Activated CD4-positive, alpha-beta T cell treated with anti-CD3 and anti-CD28 coated beads for 24 hours (primary cell): ENCODE results near the gene QPCTL.
A peak's percentile ranks its signal among the peaks of the same experiment; 100 is the strongest.

Experiments used
- DNase-seq, 2 donors: peaks; one replicate each; pipeline ENCODE4 v3.0.0-alpha.2; 2020; ENCODE audit warnings: low read depth in 2 of 2

Gene QPCTL

DNA sequence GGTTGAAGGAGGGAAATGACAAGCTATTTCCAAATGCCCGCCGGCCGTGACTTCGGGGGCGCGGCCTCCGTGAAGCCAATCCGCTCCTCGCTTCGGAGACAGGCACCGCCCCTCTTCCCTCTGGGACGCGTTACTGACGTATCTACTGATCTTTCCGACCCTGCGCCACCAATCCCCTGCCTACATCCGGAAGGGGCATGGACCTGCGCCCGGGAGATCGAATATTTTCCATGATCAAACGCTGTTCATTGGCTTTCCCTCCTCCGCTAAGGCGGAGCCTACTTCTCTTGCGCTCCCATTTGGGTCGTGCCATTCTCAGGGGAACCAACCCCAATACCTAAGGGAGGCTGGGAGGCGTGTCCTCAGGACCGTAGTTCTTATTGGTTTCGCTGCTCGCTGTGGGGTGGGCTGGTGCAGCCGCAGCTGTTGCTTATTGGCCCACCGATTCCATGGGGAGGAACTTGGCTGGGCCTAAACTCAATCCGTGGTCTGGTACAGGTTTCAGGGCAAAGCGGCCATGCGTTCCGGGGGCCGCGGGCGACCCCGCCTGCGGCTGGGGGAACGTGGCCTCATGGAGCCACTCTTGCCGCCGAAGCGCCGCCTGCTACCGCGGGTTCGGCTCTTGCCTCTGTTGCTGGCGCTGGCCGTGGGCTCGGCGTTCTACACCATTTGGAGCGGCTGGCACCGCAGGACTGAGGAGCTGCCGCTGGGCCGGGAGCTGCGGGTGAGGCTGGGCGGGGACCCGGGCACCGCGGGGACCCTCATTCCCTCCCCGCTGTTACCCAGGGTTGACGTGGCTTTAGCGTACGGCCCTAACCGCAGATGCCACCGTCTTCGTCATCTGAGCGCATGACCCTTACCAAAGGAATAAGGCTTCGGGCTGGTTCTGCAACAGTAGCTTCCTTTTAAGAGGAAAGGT, at the start of gene QPCTL:
TSS of gene QPCTL (plus strand) at position 480 of the 919 bp plus-strand sequence. CDS start at position 518, 38 bp downstream.
- DNase-seq = peak; percentile 94 to 95

DNA sequence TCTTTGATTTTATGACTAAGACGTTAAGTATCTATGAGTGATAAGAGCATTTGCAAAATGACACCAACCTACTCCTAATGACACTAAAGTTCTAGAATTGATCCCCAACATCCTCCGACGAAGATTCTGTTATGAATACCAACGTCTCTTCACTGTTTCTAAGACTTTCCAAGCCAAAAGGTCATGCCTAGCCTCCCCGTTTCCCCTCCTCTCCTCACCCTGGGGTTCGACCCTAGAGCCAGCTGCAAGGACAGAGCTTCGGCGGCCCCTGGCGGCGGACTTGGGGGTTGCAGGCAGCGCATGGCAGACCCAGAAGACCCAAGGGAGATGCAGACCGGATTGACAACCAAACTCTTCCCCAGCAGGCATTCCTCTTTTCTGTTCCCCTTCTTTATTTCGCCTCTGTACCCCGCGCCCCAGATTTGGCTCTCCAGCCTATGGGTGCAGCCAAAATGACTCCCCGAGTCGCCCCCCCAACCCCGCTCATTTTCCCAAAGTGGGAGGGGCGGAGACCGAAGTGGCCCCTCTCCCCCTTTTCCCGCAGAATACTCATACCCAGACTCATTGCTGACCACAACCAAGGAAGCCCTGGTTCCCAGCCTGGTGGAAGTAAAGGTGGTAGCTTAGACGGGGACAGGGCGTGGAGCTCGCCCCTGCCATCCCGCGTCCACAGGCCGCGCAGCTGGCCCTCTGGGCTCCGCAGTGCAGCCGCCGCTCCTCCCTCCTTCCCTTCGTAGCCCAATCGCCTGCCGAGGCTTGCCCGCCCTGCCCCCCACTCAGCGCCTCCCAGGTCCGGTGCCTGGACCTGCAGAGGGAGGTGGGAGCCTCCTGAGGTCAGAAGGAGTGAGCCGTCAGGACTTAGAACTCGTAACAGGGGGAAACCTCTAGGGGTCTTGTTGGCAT, 49.2 kb upstream of the QPCTL start:
- DNase-seq = peak; percentile 95 to 96

DNA sequence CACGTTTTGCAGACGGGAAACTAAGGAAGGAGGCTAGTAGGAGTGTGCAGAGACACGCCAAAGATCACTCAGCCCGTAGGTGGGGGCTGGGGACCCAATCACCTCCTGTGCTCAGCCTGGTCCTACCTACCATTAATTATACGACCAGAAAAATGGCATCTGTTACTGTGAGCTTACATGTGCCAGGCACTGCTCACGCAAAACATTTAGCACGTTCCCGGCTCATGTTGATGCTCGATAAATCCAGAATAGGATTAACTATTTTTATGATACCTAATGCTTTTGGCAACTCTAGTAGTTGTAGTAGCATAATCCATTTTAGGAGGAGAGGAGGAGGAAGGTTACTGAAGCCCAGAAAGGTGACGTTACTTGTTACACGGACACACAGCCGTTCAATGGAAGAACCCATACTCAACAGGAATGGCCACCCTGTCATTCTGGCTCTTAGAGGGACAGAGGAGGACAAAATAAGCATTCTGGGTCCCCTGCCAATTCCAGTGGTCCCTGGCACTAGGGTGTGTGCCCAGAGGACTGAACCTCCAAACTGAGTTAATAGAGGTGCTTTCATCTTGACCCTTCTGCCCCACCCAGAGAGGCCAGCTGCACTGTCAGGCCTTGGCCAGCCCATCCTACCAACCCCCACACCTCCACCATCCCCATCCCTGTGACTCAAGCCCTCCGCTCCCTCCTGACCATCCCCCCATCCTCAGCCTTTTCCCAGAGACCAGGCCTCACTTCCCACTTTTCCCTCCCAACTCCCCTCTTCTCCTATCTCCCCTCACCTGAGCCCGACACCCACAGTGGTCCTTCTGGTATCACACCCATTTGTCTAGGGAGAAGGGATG, 48.3 kb upstream of the QPCTL start:
- DNase-seq = no peak

DNA sequence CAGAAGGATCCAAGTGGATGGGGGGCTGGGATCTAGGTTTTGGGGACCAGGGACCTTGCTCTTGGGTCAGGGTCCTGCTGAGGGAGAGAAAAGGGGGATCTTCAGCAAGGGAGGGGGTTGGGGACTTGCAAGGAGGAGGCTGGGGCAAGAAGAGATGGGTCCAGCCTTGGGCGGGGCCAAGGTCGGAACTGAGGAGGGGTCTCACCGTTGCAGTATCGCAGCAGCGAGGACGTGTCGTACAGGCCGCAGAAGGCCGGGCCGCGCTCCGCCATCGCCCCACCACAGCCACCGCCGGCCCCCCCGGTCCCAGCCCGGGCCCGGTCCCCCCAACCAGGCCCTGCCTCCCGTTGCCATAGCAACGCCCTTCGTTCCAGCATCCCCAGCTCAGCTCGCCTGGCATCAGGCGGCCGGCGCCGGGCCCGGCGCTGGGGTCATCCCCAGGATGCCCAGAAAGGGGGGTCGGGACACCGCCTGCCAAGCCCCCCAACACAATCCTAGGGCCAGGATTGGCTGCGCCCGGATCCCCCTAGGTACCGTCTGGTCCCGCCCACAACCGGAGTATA, 47.3 kb upstream of the QPCTL start:
- DNase-seq = no peak

DNA sequence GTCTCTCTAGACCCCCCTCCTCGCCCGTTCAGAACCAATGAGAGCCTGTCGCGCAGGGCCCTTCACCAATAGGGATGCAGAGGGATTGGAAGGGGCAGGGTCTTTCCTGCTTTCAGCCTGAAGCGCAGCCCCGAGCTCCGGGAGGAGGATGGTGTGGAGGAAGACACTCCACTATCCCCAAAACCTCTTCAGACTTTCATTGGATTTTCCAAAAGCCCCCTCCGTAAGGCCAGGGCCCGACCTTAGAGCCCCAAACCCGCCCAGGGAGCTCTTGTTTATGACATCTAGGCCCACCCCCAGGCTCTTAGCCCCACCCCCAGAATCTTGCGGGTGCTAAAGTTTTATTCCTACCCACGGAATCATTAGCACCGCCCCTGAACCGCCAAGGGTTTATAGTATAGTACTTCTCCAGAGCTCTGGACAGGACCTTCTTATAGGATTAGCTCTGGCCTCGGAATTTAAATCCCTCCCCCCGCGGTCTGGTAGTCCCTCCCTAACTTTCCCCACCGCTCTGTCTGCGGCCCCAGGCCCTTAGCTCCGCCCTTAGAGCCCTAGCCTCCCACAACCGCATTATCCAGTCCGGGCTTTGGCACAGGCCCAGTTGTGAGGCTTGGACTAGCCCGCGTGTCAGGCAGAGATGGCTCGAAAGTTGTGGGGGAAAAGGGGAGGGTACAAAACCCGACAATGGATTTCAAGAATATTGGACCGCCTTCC, 46.7 kb upstream of the QPCTL start:
- DNase-seq = peak in 1 of 2 donors; percentile 64

DNA sequence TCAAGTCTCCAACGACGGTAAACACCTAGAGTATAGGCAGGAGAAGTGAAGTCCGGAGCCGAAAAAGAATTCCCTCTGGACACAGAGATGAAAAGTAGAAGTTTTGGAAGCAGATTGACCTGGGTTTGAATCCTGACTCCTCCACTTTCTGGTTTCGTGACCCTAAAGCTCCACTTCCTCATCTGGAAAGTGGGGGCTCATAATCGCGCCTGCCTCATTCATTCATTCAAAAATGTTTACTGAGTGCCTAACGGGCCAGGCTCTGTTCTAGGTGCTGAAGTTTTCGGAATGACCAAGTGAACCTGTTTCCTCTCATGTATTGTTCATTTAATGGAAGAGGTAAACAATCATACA, 46.1 kb upstream of the QPCTL start:
- DNase-seq = no peak

DNA sequence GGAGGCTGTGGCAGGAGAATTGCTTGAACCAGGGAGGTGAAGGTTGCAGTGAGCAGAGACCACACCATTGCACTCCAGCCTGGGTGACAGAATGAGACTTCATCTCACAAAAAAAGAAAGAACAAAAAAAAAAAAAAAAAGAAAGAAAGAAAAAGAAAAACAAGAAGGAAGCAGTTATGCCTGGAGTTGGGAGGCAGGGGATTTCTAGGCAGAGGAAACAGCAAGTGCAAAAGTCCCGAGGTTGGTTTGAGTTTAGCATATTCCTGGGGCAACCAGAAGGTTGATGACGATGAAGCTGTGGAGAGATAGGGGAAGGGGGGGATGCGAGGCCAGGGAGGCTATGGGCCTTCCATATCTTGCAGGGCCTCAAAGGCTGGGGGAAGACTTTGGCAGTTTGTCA, 41.7 kb upstream of the QPCTL start:
- no peak for DNase-seq

DNA sequence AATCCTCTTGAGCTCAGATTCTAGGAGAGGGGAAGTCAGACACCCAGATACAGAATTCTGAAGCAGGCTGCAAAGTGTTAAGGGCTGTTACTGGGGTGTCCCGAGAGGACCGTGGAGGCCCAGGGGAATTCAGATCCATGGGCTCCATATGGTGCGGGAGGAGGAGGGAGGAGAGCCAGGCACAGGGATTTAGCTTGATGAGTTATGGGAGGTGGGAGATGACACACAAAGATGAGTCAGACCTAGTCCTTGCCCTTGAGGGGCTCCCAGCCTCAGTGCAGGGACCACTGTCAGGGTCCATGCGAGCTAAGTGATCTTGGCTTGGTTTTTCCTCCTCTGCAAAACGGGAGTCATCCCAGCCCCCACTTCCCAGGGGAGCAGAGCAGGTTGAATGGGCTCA, 38.8 kb upstream of the QPCTL start:
- no peak for DNase-seq

DNA sequence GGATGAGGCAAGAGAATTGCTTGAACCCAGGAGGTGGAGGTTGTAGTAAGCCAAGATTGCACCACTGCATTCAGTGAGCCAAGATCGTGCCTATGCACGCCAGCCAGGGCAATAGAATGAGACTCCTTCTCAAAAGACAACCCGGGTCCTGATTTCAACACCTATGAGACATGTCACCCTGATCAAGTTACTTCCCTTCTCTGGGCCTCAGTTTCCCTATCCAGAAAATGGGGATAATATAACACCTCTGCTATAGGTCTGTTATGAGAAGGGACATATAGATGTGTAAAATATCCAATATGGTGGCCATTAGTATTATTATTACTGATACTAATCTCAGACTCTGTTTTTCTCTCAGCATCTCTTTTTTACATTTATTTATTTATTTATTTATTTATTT, 37.4 kb upstream of the QPCTL start:
- no peak for DNase-seq

DNA sequence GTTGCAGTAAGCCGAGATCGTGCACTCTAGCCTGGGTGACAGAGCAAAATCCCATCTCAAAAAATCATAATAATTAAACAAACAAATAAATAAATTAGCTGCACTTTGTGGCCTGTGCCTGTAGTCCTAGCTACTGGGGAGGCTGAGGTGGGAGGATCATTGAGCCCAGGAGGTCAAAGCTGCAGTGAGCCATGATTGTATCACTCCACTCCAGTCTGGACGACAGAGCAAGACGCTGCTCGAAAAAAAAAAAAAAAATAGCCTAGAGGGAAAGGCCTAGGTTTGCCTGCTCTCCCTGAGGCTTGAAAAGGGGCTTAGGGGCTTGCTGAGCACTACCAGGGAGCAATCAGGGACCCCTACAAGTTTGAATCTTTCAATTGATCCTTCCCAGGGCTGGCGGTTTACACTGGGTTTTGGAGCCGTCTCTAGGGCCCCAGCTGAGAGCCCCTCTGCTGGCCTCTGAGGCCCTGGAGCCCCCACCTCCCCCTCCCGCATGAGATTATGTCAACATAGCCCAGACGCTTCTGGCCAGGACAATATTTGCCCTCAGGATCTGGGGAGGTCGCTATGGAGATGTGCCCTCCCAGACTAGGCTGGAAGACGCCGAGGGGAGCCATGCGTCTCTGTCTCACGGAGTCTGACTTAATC, 34.8 kb upstream of the QPCTL start:
- no peak for DNase-seq

DNA sequence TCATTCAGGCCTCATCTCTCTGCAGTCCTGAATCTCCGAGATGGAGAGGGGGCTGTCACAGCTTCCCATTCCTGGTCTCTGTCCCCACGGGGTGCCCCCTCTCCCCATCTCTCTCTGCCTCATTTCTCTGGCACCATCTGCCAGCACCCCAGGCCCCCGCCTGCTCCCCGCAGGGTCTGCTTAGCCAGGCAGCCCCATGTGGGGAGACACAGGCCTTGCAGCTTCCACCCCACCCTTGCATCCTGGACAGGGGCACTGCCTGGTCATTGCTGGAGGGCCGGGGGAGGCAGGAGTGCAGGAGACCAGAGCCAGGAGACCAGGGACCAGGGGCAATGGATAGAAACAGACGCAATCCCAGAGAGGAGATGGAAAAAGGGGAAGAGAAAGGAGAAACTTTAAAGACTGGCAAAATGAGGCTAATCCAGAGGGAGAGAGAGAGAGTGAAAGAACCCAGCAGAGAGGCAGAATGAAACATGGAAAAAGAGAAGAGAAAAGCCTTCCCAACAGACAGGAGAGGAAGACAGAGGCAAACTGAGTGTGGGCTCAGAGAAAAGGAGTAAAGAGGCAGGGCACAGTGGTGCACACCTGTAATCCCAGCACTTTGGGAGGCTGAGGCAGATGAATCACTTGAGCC, 33.3 kb upstream of the QPCTL start:
- no peak for DNase-seq

DNA sequence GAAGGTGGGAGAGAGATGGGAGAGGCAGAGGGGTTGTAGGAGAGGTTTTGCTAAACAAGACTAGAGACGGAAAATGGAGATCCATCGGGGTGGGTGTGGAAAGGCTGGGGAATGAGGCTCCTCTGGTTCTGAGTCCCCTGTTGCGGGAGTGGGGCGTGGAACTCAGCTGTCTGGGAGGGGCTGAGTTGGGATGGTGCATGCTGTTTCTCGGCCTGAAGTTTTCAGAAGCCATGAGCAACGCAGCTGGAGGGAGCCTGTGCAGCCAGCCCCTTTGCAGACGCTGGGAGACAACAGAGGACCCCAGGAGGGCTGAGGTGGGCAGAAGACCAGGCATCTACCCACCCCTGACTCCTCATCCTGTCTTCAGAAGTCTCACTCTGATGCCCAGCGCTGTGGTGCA, 31.8 kb upstream of the QPCTL start:
- DNase-seq = no peak

DNA sequence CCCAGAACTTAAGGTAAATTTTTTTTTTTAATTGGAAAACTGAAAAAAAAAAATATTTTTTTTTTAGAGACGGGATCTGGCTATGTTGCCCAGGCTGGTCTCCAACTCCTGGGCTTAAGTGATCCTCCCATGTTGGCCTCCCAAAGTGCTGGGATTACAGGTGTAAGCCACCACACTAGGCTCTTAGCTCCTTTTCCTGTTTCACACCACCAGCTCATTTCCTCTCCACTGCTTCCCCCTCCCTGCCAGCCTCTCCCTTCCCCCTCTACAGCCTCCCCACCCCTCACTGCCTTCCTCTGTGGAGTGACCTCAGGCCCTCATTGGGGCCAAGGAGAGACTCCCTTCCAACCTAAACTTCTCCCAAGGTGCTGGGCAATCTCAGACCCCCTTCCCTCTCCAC, 28.7 kb upstream of the QPCTL start:
- DNase-seq = no peak

DNA sequence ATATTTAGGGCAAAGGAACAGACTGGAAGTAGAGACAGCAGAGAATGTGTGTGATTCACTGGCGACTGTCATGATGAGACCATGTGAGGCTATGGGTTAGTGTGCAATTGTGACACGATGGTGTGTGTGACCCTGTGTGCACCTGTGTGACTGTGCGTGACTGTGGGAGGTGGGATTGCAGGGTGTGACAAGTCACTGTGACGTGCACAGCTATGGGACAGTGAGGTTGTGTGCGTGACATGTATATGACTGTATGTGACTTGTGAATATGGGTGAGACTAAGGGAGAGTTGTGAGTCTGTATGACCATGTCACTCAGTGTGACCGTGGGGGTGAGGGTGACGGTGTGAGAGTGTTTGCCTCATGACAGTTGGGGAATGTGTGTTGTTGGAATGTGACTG, 27.9 kb upstream of the QPCTL start:
- DNase-seq = no peak

DNA sequence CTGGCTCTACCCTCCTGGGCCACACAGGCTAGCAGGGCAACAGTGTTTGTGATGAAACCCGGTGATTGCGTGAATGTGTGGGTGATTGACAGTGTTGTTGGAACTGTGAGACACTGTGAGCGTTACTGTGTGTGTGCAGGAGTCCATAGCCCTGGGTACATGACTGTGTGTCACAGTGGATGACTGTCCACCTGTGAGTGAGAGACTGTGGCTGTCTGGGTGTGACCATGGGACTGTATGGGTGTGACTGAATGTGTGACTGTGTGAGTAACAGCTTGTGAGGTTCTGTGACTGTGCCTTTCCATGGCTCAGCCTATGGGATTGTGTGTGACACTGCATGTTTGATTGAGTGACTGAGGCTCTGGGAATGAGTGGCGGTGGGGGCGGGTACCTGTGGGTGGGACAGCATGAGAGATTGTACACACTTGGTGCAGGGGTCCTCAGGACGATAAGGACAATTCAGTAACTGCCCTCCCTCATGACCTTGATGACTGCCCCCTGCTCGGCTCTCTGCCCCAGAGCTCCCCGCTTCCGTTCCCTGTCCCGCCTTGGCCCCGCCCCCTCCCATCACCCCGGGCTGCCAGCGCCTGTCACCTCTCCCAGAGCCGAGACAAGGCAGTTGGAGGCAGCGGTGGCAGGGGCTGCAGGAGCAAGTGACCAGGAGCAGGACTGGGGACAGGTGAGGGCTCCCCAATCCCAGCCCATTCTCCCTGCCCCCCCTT, 24.7 kb upstream of the QPCTL start, which contains the start of gene GIPR:
TSS of gene GIPR (plus strand) at position 602 of the 722 bp plus-strand sequence. CDS start 1,300 bp downstream, outside the sequence.
- DNase-seq = peak; percentile 43 to 67

DNA sequence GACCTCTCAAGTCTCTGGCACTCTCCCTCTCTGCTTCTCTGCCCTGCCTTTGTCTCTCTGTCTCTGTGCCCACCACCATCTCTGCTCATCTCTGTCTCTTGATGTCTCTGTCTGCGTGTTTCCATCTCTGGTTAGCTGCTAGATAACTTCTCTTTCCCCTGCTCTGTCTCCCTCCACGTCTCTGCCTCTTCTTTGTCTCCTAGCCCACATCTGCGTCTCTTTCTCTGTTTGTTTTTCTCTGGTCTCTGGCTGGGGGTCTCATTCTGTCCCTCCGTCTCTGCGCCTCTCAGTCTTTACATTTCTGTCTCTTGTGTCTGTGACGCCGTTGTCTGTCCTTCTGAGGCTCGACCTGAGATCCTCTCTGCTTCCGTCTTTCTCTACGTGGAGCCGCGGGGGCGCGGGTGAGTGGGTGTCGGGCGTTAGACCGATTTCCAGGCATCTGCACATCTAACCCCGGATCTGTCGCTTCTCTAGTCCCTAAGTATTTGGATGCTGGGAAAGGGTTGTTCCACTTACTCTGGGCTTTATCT, 24.1 kb upstream of the QPCTL start:
- DNase-seq = no peak

DNA sequence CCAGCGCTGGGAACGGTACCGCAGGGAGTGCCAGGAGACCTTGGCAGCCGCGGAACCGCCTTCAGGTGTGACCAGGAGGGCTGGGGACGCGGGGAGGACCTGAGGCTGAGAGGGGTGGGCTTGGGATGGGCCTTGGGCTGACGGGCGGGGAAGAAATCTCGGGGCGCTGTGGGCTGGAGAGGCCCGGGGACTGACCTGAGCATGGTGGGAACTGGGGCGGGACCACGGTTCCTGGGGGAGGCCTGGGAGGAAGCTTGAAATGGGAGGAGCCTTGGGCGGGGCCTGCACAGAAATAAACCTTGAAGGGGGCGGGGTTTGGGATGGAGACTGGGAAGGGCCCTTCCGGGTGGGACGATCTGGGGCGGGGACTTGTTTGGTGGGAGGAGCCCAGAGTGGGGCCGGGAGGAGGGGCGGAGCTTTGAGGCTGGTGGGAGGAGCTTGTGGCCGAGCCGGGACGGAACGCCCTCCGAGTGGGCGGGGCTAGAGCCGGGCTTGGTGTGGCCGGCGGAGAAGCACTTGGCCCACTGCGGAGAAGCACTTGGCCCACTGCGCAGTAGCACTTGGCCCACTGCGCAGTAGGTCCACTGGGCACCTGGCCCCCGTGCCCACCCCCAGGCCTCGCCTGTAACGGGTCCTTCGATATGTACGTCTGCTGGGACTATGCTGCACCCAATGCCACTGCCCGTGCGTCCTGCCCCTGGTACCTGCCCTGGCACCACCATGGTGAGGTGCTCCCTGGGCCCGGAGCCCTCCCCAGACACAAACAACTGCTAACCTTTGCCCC, 21.6 kb upstream of the QPCTL start:
- peak; percentile 37 to 57 for DNase-seq

DNA sequence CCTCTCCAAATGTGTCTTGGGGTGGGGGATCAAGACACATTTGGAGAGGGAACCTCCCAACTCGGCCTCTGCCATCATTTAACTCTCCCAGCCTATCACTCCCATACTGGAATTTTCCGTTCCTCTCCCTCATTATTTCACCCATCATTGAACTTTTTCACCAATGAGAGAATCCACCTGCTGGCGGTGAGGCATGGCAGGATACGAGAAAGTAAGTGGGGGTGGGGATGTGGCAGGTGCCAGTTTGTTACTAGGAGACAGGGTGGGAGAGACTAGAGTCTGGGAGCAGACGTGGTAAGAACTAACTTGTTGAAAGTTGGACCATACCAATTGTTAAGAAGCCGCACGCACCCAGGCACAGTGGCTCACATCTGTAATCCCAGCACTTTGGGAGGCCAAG, 17.5 kb upstream of the QPCTL start:
- DNase-seq = no peak
